ENCODE measurements around the gene RSPH6A. TPM values are rescaled to one million over a fixed set of nuclear protein-coding genes. Genes with fewer than 3 reads are reported as not detected.

Gene RSPH6A
- total RNA-seq, 1 experiment from 2014 or later, result 0.55 TPM

GRCh38 chr19:45773384-45773783, 41.7 kb downstream of the RSPH6A start:
- peaks cover 3% of the 10 kb centered on the region for H3K27me3 Mint-ChIP-seq (ENCODE audit: low read depth)
- Histone ChIP-seq H4K91ac (ENCODE audit: insufficient read length, low read depth, low read length) (no peak overlapping the region), H2AK5ac (ENCODE audit: insufficient read length, low read length) (no peak overlapping the region), H3K9ac (ENCODE audit: extremely low read depth, insufficient read length, low read length) (no peak overlapping the region), H2BK120ac (ENCODE audit: low read depth, low read length, poor library complexity, severe bottlenecking) (no peak overlapping the region), H3K27ac (ENCODE audit: insufficient read length, low read depth, low read length) (no peak overlapping the region), H2AFZ (ENCODE audit: low read length) (no peak overlapping the region), H2BK20ac (ENCODE audit: low read depth, low read length, poor library complexity, severe bottlenecking) (no peak overlapping the region), H3K4me1 (ENCODE audit: insufficient read depth, low read length) (no peaks in the 10 kb centered on the region), H3K79me1 (ENCODE audit: insufficient read depth, low read depth, low read length, poor library complexity, severe bottlenecking) (no peaks in the 10 kb centered on the region), H2BK12ac (ENCODE audit: insufficient read length, low read depth, low read length) (no peak overlapping the region), H3K14ac (ENCODE audit: insufficient read depth, low read length) (no peak overlapping the region), H2BK5ac (ENCODE audit: insufficient read length, low read length) (no peak overlapping the region), H3K23ac (ENCODE audit: insufficient read length, low read depth, low read length) (no peak overlapping the region), H4K5ac (ENCODE audit: insufficient read length, low read depth, low read length) (no peak overlapping the region), H3K79me2 (ENCODE audit: insufficient read depth, low read length) (no peaks in the 10 kb centered on the region), H3T11ph (ENCODE audit: low read length) (no peak overlapping the region), H4K8ac (replicated peaks; ENCODE audit: insufficient read length, low read depth, low read length) (no peak overlapping the region), H3K9me3 (ENCODE audit: control insufficient read depth, low read depth, low read length) (no peaks in the 10 kb centered on the region), H3K4me2 (ENCODE audit: insufficient read depth, insufficient read length, low read length) (no peak overlapping the region), H3K27me3 (ENCODE audit: insufficient read depth, low read length) (no peaks in the 10 kb centered on the region), H3K4ac (ENCODE audit: low read depth, low read length) (no peak overlapping the region), H3K18ac (ENCODE audit: insufficient read length, low read depth, low read length) (no peak overlapping the region), H4K20me1 (ENCODE audit: control insufficient read depth, insufficient read depth, insufficient read length) (no peaks in the 10 kb centered on the region), H3K23me2 (ENCODE audit: insufficient read length, low read depth, low read length, poor library complexity, severe bottlenecking) (peaks cover 9% of the 10 kb centered on the region), H2BK15ac (ENCODE audit: low read depth, low read length) (no peak overlapping the region), H3K56ac (ENCODE audit: insufficient read length, low read depth, low read length) (no peak overlapping the region)
- no peak for DNase-seq
- H3K27ac Mint-ChIP-seq, result no peak overlapping the region
- no CpG with 5 or more reads among the region's 2 CpGs for WGBS (ENCODE audit: extremely low coverage, insufficient read length, low lambda C conversion rate)
- TF ChIP-seq CTCF (conservative IDR thresholded peaks at IDR 0.05), result no peak
- no peaks in the 10 kb centered on the region; a peak in 1 of 5 replicates for H3K9me3 Mint-ChIP-seq
- H3K36me3 Mint-ChIP-seq (ENCODE audit: insufficient read depth in 1 of 3, low read depth in 3 of 3), result peaks cover 14 to 44% (median 35%) of the 10 kb centered on the region in 3 experiments
- H3K4me1 Mint-ChIP-seq, result peaks cover 7 to 13% of the 10 kb centered on the region in 2 experiments
- H3K4me3 Mint-ChIP-seq, result peak overlapping the region in 1 of 2 experiments; percentile 19; a peak in 1 of 5 replicates

All from H9 (cell line).